LNCaP clone FGC (cell line): ENCODE measurements around the gene FMO5.

ENCODE experiments used
- DNase-seq: peaks from one replicate; pipeline ENCODE4 v3.0.0-alpha.2; 2011; ENCODE audit warnings: low read depth
- H3K4me3 ChIP-seq: 2 replicates; pipeline ENCODE4 v1.5.1; 2011; ENCODE audit warnings: mild to moderate bottlenecking, low read depth, low read length, control low read depth
- TF ChIP-seq, protein P1 (sequence below): IDR thresholded peaks from 2 replicates; pipeline ENCODE4 v1.5.1; 2012; ENCODE audit warnings: mild to moderate bottlenecking; ENCODE audit not compliant: control insufficient read depth, insufficient read depth; ENCODE audit errors: extremely low read depth

FMO5 gene, protein sequence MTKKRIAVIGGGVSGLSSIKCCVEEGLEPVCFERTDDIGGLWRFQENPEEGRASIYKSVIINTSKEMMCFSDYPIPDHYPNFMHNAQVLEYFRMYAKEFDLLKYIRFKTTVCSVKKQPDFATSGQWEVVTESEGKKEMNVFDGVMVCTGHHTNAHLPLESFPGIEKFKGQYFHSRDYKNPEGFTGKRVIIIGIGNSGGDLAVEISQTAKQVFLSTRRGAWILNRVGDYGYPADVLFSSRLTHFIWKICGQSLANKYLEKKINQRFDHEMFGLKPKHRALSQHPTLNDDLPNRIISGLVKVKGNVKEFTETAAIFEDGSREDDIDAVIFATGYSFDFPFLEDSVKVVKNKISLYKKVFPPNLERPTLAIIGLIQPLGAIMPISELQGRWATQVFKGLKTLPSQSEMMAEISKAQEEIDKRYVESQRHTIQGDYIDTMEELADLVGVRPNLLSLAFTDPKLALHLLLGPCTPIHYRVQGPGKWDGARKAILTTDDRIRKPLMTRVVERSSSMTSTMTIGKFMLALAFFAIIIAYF

DNA sequence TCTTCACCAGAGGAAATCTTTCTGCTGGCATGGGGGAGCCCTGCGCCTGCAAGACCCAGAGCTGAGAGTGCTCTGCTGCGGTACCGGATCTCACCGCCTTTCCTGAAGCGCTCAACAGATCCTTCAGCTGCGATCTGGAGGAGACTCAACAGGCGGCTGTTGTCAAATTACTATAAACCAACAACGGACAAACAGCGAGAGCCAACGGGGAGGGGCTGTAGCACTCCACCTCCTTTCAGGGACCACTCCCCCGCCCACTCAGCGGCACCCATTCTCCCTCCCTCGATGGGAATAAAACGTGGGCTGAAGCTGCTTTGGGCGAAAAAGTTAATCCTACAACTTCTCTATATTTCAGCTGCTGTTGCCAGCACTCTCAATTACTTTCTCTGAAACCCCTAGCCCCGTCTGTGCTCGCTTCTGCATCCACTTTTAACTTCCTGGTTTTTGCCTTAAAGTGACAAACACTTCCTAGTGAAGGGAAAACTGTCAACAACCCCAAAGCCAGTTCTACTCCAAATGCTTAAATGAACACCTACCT is at the start of gene FMO5:
FMO5 (minus strand) TSS at position 147 of the 538 bp plus-strand sequence. CDS start 310 bp downstream, outside the sequence.
- TF ChIP-seq, protein P1, sequence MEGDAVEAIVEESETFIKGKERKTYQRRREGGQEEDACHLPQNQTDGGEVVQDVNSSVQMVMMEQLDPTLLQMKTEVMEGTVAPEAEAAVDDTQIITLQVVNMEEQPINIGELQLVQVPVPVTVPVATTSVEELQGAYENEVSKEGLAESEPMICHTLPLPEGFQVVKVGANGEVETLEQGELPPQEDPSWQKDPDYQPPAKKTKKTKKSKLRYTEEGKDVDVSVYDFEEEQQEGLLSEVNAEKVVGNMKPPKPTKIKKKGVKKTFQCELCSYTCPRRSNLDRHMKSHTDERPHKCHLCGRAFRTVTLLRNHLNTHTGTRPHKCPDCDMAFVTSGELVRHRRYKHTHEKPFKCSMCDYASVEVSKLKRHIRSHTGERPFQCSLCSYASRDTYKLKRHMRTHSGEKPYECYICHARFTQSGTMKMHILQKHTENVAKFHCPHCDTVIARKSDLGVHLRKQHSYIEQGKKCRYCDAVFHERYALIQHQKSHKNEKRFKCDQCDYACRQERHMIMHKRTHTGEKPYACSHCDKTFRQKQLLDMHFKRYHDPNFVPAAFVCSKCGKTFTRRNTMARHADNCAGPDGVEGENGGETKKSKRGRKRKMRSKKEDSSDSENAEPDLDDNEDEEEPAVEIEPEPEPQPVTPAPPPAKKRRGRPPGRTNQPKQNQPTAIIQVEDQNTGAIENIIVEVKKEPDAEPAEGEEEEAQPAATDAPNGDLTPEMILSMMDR = no peak
- no peak for DNase-seq
- H3K4me3 ChIP-seq = peak within 1 kb of the TSS; percentile 39

DNA sequence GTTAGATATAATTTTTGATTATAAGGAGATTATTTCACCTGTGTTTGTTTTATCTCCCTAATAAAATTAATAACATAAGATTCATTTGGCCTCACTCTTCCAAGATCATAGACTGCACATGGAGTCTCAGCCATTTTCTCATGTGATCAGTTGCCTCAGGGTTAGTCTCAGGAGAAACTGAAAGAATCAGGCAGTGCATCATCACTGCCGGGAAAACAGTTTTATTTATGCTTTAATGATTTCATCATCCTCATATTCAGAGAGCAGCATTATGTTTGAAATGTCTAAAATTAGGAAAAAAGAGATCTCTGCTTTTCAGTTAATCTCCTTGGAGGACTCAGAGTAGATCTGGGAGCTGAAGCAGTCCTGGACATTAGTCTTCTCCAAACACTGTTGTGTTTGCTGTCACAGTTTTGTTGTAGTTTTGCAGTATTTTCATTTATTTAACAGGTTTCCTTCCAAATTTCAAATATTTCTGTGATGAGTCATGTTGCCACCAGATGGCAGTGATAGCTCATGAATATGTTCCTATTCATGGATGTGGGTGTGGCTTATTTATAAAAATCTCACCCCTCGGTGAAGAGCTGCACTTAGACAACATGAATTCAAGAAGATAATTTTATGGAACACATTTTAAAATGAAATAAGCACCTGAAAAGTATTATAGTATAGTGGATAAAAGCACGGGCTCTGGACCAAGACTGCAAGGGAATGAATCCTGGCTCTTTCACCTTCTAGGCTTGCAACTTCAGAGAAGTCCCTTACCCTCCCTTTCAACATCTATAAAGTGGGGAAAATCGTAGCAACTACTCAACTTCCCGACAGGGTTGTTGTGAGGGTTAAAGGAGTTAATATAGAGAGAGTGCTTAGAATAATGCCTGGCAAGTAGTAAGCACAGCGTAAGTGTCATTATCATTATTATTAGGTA is 48.5 kb upstream of the FMO5 start:
- DNase-seq = peak; percentile 52
- no peak overlapping the region for H3K4me3 ChIP-seq
- TF ChIP-seq, protein P1 = peak; percentile 74

DNA sequence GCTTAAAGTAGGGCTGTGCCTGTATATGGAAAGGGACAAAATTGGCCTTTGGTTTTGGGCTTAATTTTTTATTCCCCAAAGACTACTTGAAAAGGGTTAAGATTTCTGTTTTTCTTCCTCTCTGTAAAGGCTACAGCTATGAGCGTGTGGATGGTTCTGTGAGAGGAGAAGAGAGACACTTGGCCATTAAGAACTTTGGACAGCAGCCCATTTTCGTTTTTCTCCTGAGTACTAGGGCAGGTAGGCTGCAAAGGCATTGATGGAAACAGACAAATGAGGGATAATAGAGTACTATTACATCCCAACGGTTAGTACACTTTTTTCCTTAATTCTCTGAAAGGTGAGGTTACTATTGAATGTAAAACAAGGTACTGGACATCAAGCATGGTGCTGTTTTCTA is 46.9 kb upstream of the FMO5 start:
- no peak for DNase-seq
- H3K4me3 ChIP-seq = no peak overlapping the region
- TF ChIP-seq, protein P1 = no peak

DNA sequence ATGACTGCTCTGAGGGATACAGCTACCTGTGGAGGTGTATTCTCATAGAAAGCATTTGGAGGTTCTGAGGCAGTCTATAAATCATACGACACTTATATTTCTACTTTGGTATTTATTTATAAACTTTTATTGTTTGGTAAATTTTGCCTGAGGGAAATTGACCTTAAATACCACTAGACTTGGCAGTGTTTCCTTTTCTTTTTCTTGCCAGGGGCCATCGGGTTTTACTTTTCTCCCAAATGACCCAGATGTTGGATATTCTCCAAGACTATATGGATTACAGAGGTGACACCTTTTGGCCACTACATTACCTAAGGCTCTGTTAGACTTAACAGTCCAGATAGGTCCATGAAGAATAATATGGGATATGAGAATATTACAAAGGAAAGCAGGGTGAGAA is 45.6 kb upstream of the FMO5 start:
- TF ChIP-seq, protein P1 = no peak
- no peak overlapping the region for H3K4me3 ChIP-seq
- DNase-seq = peak; percentile 81

DNA sequence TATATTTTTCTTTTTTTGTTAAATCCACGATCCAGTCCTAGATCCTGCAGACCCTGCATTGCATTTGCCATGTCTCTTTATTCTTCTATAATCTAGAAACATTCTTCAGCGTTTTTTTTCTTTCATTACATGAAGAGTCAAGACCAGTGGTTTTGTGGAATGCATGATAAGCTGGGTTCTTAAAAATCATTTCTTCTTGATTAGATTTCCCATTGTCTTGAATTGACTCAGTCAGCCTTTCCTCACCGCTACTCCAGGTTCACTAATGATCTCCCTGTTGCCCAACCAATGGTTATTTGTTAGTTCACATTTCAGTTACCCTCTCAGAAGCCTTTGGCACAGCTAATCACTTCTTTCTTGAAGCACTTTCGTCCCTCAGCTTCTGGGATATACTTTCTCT is 42.6 kb upstream of the FMO5 start:
- TF ChIP-seq, protein P1 = no peak
- H3K4me3 ChIP-seq = no peak overlapping the region
- DNase-seq = no peak

DNA sequence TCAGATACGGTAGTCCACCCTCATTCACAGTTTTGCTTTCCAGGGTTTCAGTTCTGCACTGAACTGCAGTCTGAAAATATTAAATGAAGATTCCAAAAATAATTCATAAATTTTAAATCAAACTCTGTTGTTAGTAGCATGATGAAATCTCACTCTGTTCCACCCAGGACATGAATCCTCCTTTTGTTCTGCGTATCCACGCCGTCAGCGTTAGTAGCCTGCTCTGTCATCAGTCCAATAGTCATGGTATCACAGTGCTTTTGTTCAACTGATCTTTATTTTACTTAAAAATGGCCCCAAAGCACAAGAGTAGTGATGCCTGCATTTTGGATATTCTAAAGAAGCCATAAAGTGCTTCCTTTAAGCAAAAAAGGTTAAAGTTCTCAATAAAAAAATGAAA is 41.2 kb upstream of the FMO5 start:
- H3K4me3 ChIP-seq = no peak overlapping the region
- TF ChIP-seq, protein P1 = no peak
- no peak for DNase-seq
